Activated CD8-positive, alpha-beta memory T cell treated with anti-CD3 and anti-CD28 coated beads for 48 hours (primary cell): ENCODE results near the gene ANO2.
A peak's percentile ranks its signal among the peaks of the same experiment; 100 is the strongest.
"Not testable (repeated sequence)": the region's sequence is repeated elsewhere in the genome, so short reads cannot be mapped to it uniquely, and the experiment has no call there.

Experiments used
- DNase-seq, 3 experiments: peaks; one replicate each; pipeline ENCODE4 v3.0.0-alpha.2; 2020; ENCODE audit warnings: low read depth in 2 of 3, low spot score in 2 of 3

ANO2 gene

GRCh38 chr12:5889381-5890047 lies 55.5 kb downstream of the ANO2 start:
- peak in 2 of 3 experiments; percentile 2 to 11 for DNase-seq

GRCh38 chr12:5888816-5889315 lies 56.2 kb downstream of the ANO2 start:
- no peak for DNase-seq

GRCh38 chr12:5887819-5888218 lies 57.2 kb downstream of the ANO2 start:
- not testable (repeated sequence) for DNase-seq

- DNase-seq = no peak
These were observed 60.2 kb downstream of the ANO2 start for GRCh38 chr12:5884866-5885265.

- DNase-seq = no peak
These were observed 60.8 kb downstream of the ANO2 start for GRCh38 chr12:5884285-5884684.

- DNase-seq = no peak
These were observed 62.4 kb downstream of the ANO2 start for GRCh38 chr12:5882511-5883190.

GRCh38 chr12:5881666-5882065 lies 63.4 kb downstream of the ANO2 start:
- no peak for DNase-seq

DNA sequence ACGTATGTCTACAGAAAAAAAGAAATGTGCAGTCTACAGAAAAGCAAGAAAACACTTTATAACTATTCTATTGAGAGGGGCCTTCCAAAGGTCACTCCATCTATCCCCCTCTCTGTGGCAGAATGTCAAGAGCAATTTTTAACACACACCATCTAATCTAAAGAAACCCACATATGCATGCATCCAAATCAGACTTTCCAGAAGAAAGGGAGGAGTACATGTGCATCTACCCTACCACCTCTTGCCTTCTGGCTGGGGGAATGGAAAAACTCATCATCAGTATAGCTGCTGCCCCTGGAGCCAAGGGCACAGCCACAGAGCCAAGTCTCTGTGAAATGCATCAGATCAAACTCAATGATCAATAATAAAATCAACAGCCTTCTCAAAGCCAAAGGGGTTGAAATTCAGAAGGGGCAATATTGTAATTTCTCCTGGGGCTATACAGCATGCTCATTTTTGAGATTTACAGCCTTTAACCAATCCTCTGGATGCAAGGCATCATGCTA lies 63.9 kb downstream of the ANO2 start:
- DNase-seq = no peak

GRCh38 chr12:5875851-5876250 lies 69.2 kb downstream of the ANO2 start:
- no peak for DNase-seq

DNA sequence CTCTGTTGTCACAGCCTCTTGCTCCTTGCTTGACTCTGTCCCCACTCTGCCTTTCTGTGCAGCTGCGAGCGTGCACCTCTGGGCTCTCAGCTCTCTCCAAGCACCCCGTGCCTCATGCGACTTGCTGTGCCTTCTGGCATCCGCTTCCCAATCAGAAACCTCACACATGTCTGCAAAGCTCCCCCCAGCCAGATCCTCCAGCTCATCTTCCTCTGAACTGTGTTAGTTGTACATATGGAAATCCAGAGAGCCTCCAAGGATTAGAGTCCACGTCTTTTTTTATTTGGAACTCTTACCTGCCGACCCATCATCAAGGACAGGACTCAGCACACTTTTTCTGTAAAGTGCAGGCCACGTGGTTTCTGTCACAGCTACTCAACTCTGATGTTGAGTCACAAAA lies 70.5 kb downstream of the ANO2 start:
- no peak for DNase-seq

- no peak for DNase-seq
These were observed 71.7 kb downstream of the ANO2 start for GRCh38 chr12:5873281-5873919.

DNA sequence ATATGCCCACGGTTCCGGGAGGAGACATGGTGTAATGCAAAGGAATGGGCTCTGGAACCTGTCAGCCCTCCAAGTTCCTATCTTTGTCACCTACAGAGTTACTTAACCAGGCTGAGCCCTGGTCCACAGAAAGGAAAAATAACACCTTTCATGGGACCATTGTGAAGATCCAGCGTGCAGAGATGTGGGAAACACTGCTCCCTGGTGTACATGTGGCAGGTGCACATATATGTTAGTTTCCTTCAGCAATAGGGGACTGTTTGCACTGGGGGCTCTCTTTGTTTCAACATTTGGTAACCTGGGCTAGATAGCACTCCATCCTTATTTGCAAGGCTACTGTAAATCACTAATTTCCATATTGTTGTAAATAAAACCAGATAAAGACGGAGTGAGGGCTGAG lies 72.3 kb downstream of the ANO2 start:
- DNase-seq = no peak

DNA sequence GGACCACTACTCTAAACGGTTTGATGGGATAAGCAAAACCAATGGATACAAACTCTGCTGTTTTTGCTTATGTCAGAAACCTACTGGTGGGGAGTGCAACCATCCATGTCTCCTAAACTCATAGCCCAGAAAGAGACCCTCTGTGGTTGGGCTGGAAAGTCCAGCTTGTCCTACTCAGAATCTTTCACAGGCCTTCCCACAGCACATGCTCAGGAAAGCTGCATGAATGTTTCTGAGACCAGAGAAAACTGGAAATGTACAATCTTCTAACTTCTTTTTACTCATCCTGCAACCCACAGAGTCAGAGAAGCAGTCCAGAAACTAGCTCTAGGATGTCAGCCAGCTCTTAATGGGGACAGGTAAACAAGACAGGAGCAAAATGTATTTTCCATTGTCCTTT lies 73.3 kb downstream of the ANO2 start:
- DNase-seq = no peak

DNA sequence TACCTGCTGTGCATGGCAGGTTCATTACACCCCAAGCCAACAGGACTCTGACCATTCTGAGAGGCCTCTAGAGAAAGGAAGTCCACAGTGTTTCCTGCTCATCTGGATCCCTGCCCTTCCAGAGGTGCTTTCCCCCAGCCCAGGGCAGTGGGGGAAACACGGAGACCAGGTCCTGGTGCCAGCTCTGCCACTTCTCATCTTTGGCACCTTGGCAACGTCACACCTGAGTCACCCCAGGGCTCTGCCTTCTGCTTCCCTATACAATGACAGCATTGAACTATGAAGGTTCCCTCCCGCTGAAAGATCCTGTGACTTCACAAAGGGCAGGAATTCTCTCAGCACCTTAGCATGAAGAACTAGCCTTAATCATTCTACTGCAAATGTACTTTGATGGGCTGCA lies 74.9 kb downstream of the ANO2 start:
- no peak for DNase-seq

DNA sequence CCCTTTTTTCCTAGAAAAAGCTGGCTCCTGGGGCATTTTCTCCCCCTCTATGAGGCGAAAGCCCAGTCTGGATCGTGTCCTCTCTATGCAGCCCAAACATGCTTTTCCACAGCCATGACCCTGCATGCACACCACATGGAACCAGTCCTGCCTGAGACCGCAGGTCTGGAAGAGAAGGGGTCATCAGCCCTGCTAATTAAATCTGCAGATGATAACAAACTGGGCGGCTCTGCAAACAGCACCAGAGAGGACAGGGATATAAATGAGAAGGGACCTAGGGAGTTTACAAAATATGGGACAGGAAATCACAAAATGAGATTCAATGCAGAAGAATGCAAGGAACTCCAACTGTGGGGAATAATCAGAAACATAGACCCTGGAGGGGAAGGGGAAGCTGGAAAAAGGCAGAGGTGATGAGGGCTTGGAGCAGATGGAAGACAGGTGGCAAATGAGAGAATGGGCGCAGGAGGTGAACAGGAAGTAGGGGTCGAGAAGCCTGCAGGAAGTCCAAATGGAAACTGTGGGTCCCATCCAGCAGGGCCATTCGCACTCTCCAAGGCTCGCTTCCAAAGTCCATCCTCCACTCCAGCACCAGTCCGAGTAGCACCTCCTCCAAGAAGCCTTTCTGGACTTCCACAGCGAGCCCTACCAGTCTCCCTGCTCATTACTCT lies 76.3 kb downstream of the ANO2 start:
- no peak for DNase-seq

DNA sequence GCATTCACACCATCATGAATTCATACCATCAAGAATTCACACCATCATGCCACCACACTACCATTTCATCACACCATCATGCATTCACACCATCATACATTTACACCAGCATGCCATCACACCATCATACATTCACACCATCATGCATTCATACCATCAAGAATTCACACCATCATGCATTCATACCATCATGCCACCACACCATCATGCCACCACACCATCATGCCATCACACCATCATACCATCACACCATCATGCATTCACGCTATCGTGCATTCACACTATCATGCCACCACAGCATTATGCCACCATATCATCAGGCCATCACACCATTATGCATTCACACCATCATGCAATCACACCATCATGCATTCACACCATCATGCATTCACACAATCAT lies 79.7 kb downstream of the ANO2 start:
- DNase-seq = no peak

DNA sequence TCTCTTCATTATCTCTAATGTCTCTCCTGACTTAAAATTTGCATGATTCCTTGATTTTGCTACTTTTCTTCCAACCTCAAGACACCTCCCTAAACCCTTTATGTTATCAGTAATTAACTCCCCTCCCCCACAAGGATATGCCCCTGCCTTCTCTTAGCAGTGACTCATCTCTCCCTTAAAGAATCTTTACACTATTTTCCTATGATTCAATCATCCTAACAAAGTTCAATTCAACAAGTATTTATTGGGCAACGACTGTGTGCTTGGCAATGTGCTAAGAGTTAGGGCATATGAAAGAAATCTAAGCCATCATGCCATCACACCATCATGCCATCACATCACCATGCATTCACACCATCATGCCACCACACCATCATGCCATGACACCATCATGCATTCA lies 80.1 kb downstream of the ANO2 start:
- DNase-seq = no peak

DNA sequence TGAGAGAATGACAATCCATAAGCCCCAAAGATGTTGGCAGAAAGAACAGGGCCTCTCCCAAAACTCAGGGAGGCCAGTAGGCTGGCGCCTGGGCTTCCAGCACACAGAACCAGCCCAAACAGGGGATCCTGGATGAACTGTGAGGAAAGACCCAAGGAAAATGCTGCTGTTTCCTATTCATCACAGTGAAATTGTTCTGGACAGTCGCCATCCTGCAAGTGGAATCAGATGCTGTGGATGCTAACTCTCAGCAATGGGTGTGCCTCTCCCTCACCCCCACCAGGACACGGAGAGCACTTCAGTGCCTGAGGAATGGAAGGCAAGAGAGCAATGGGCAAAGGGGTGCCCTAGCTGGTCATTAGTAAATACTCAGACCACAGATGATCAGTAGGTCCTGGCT lies 80.8 kb downstream of the ANO2 start:
- no peak for DNase-seq

- no peak for DNase-seq
These were observed 83.6 kb downstream of the ANO2 start for GRCh38 chr12:5861416-5861815.

- no peak for DNase-seq
These were observed 88.4 kb downstream of the ANO2 start for GRCh38 chr12:5856692-5857091.

DNA sequence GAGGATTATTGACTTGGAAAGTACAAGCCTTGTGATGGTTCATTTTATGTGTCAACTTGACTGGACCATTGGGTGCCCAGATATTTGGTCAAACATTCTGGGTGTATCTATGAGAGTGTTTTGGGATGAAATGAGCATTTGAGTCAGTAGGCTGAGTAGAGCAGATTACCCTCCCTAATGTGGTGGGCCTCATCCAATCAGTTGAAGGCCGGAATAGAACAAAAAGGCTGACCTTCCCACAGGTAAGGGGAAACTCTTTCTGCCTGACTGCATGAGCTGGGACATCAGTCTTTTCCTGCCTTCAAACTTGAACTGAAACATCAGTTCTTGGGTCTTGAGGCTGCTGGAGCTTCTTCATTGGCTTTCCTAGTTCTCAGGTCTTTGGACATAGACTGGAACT lies 98.1 kb downstream of the ANO2 start:
- DNase-seq = no peak

GRCh38 chr12:5840944-5841343 lies 104.1 kb downstream of the ANO2 start:
- no peak for DNase-seq
